ENCODE results near the gene KIAA0408.

The KIAA0408 gene

DNA sequence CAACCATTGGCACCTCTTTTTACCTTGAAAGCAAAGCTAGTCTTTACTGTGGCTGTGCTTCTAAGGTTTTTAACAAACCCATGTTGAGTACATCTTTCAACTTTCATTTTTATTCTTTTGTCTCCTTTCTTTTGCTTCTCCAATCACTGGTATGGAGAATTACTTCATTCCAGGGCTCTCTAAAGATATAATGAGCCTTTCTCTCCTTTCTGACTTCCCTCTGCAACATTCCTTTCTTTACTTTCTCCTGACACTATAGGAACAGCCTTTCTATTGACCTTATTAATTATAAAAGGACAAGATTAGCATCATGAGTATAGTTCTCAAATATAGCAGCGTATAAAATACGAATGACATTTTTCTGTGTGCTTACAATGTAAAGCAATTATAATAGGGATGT is 23.1 kb upstream of the KIAA0408 start:
- TF ChIP-seq, protein P1, sequence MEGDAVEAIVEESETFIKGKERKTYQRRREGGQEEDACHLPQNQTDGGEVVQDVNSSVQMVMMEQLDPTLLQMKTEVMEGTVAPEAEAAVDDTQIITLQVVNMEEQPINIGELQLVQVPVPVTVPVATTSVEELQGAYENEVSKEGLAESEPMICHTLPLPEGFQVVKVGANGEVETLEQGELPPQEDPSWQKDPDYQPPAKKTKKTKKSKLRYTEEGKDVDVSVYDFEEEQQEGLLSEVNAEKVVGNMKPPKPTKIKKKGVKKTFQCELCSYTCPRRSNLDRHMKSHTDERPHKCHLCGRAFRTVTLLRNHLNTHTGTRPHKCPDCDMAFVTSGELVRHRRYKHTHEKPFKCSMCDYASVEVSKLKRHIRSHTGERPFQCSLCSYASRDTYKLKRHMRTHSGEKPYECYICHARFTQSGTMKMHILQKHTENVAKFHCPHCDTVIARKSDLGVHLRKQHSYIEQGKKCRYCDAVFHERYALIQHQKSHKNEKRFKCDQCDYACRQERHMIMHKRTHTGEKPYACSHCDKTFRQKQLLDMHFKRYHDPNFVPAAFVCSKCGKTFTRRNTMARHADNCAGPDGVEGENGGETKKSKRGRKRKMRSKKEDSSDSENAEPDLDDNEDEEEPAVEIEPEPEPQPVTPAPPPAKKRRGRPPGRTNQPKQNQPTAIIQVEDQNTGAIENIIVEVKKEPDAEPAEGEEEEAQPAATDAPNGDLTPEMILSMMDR (IDR thresholded peaks at IDR 0.05), result no peak
- no peaks in the 10 kb centered on the region for H3K27me3 ChIP-seq
- no peak overlapping the region for H3K27ac ChIP-seq
- no peaks in the 10 kb centered on the region for H3K9me3 ChIP-seq
- H3K36me3 ChIP-seq, result no peaks in the 10 kb centered on the region
- H3K4me3 ChIP-seq (ENCODE audit: low read depth in 1 of 2, low read length in 1 of 2), result no peak overlapping the region
- H3K4me1 ChIP-seq (ENCODE audit: control insufficient read depth in 1 of 2, insufficient read depth in 1 of 2, low read depth in 1 of 2, low read length in 1 of 2), result no peaks in the 10 kb centered on the region

DNA sequence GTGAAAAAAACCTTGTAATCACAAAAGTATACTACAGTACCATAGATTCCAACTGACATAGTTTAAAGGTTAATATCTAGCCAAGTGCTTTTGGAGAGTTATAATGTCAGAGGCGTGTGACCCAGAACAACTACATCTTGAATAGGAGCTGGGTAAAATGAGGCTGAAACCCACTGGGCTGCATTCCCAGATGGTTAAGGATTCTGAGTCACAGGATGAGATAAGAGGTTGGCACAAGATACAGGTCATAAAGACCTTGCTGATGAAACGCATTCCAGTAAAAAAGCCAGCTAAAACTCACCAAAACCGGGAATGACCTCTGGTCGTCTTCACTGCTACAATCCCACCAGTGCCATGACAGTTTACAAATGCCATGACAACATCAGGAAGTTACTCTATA is 22.4 kb upstream of the KIAA0408 start:
- H3K27me3 ChIP-seq, result peaks cover 3% of the 10 kb centered on the region
- H3K4me3 ChIP-seq (ENCODE audit: low read depth in 1 of 2, low read length in 1 of 2), result no peak overlapping the region
- H3K36me3 ChIP-seq, result no peaks in the 10 kb centered on the region
- H3K4me1 ChIP-seq (ENCODE audit: control insufficient read depth in 1 of 2, insufficient read depth in 1 of 2, low read depth in 1 of 2, low read length in 1 of 2), result no peaks in the 10 kb centered on the region
- H3K9me3 ChIP-seq, result no peaks in the 10 kb centered on the region
- TF ChIP-seq, protein P1 (IDR thresholded peaks at IDR 0.05), result no peak
- no peak overlapping the region for H3K27ac ChIP-seq

DNA sequence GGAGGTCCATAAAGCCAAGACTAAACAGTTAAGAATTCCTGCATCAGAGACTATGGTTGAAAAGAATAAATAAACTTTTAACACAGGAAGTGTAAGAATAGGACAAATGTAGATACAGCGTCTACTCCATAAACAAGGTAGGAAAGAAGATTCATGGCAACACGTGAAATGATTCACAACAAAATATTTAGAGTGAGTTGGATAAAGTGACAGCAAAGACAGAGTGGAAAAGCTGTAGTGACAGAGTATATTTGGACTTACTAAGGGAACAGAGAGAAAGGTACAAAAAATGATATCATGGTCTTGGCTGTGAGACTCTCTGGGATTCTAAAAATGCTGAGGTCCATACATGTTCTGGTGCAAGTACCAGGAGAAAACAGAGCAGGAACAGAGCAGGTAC is 21.9 kb upstream of the KIAA0408 start:
- TF ChIP-seq, protein P1 (IDR thresholded peaks at IDR 0.05), result no peak
- H3K27ac ChIP-seq, result no peak overlapping the region
- no peaks in the 10 kb centered on the region for H3K4me1 ChIP-seq (ENCODE audit: control insufficient read depth in 1 of 2, insufficient read depth in 1 of 2, low read depth in 1 of 2, low read length in 1 of 2)
- H3K9me3 ChIP-seq, result no peaks in the 10 kb centered on the region
- H3K27me3 ChIP-seq, result peaks cover 9% of the 10 kb centered on the region
- H3K36me3 ChIP-seq, result no peaks in the 10 kb centered on the region
- no peak overlapping the region for H3K4me3 ChIP-seq (ENCODE audit: low read depth in 1 of 2, low read length in 1 of 2)

DNA sequence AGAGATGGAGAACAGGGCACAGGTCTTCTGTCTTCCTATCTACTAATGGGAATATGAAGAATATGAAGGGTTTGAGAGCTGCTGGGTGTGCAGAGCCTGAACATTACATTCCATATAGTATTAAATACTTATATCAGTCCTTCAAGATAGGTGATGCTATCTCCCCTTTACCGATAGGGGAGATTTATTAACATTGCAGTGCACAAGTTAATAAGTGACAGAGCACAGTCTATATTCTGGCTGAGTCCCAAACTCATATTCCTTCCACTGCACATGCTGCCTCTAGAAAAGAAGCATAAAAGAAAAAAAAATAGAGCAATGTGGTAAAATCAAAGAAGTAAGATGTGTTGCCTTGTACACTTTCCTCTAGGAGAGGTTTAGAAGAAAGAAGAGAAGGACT is 18.5 kb upstream of the KIAA0408 start:
- Histone ChIP-seq H3K27me3 (peaks cover 31% of the 10 kb centered on the region), H3K4me3 (ENCODE audit: low read depth in 1 of 2, low read length in 1 of 2) (no peak overlapping the region), H3K36me3 (no peaks in the 10 kb centered on the region), H3K27ac (no peak overlapping the region), H3K4me1 (ENCODE audit: control insufficient read depth in 1 of 2, insufficient read depth in 1 of 2, low read depth in 1 of 2, low read length in 1 of 2) (no peaks in the 10 kb centered on the region), H3K9me3 (no peaks in the 10 kb centered on the region)
- TF ChIP-seq, protein P1 (IDR thresholded peaks at IDR 0.05), result no peak

DNA sequence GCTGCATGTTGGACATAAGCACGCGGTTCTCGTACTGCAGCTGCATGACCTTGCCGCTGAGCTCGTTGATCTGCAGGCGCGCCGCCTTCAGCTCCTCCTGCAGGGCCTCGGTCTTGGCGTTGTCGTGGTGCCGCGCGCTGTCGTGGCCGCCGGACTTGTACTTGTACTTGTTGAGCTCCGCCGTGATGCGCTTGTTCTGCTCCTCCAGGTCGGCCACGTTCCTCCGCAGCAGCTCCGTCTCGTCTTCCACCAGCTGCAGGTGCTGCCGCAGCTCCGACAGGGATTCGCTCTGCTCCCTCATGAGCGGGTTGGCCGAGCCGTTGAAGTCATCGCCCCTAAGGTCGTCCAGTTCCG is 16.6 kb upstream of the KIAA0408 start:
- TF ChIP-seq, protein P1 (IDR thresholded peaks at IDR 0.05), result no peak
- H3K27ac ChIP-seq, result no peak overlapping the region
- H3K36me3 ChIP-seq, result no peaks in the 10 kb centered on the region
- H3K27me3 ChIP-seq, result peaks cover 38% of the 10 kb centered on the region
- no peaks in the 10 kb centered on the region for H3K9me3 ChIP-seq
- H3K4me3 ChIP-seq (ENCODE audit: low read depth in 1 of 2, low read length in 1 of 2), result no peak overlapping the region
- no peaks in the 10 kb centered on the region for H3K4me1 ChIP-seq (ENCODE audit: control insufficient read depth in 1 of 2, insufficient read depth in 1 of 2, low read depth in 1 of 2, low read length in 1 of 2)
